ENCODE data around the gene TRIM65. TPM values are rescaled to one million over a fixed set of nuclear protein-coding genes. Genes with fewer than 3 reads are reported as not detected.
"Not testable (repeated sequence)": the region's sequence is repeated elsewhere in the genome, so short reads cannot be mapped to it uniquely, and the experiment has no call there.

Gene TRIM65
- total RNA-seq, 2 donors from 2014 or later: 8.4 to 9.9 TPM

DNA sequence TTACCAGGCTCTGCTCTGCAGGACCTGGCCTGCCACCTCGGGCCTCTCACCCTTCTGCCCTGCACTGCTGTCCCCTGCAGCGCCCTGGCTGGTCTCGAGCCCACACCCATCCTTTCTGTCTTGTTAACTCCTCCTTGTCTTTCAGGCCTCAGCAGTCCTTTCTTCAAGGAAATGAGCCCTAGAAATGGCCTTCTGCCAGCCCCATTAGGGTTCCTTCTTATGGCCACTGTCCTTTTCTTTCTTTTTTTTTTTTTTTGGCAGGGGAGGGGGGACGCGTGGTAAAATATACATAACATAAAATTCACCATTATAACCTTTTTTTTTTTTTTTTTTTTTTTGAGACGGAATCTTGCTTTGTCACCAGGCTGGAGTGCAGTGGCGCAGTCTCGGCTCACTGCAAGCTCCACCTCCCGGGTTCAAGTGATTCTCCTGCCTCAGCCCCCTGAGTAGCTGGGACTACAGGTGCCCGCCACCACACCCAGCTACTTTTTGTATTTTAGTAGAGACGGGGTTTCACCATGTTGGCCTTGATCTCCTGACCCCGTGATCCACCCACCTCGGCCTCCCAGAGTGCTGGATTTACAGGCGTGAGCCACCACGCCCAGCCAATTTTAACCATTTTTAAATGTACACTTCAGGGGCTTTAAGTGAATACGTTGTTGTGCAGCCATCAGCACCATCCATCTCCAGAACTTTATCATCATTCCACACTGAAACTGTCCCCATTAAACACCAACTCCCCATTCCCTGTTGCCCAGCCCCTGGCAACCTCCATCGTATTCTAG, 31.2 kb downstream of the TRIM65 start:
- ATAC-seq; intact Hi-C loops (cut with DNase I); DNase-seq: not testable (repeated sequence)

DNA sequence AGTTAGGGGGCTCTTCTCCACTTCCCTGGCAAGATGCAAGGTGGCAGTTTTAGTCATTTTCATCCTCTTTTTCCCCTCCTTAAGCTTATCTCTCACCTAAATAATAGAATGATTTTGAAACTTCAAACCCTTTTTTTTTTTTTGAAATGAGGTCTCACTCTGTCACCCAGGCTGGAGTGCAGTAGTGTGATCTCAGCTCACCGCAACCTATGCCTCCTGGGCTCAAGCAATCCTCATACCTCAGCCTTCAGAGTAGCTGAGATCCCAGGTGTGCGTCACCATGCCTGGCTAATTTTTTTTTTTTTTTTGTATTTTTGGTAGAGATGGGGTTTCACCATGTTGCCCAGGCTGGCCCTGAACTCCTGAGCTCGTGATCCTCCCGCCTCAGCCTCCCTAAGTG, 31.9 kb downstream of the TRIM65 start:
- DNase-seq; ATAC-seq; intact Hi-C loops (cut with DNase I): not testable (repeated sequence)

DNA sequence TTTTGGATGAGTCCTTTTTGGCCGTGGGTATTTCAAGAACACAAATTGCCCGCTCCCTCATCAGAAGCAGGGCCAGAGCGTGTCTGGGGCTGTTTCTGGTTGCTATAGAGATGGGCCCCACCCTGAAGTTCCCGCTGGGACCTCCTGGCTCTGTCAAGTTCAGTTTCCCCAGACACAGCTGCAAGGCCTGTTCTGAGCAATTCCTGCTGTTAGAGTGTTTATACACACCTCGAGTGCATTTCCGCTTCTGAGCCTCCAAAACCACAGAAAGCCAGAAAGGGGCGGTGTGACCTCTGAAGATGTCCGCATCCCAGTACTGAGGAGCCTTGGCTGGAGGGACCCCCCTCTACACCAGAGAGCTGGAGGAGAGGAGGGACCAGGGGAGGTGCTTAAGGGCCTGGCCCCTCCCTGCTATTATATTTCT, 32.3 kb downstream of the TRIM65 start:
- DNase-seq: peak; percentile 72

DNA sequence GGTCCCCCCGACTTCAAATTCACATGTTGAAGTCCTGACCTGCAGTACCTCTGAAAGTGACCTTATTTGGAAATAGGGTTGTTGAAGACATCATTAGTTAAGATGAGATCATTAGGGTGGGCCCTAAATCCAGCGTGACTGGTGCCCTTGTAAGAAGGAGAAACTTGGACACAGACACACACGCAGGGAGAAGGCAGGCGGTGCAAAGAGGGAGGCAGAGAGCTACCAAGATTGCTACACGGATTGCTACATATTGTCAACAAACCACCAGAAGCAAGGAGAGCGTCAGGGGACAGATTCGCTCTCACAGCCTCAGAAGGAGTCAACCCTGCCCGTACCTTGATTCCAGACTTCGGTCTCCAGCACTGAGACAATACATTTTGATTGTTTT, 34.8 kb downstream of the TRIM65 start:
- DNase-seq (no peak), ATAC-seq (peak in 1 of 2 donors; percentile 17)
- intact Hi-C loops (cut with DNase I): no loop called here

More for the DNA sequence above, 32.3 kb downstream of the TRIM65 start:
- intact Hi-C loops (cut with DNase I): no loop called here
- peak; percentile 79 to 90 for ATAC-seq

DNA sequence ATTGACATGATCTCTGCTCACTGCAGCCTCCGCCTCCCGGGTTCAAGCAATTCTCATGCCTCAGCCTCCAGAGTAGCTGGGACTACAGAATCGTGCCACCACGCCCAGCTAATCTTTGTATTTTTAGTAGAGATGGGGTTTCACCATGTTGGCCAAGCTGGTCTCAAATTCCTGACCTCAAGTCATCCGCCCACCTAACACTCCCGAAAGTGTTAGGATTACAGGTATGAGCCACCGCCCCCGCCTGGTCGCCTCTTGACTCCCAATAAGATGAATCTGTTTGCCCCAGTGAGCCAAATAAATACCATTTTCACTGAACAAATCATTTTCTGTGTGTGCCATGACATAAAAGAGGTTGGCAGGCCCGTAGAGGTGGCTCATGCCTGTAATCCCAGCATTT, 37.4 kb downstream of the TRIM65 start:
- DNase-seq; intact Hi-C loops (cut with DNase I); ATAC-seq: not testable (repeated sequence)

DNA sequence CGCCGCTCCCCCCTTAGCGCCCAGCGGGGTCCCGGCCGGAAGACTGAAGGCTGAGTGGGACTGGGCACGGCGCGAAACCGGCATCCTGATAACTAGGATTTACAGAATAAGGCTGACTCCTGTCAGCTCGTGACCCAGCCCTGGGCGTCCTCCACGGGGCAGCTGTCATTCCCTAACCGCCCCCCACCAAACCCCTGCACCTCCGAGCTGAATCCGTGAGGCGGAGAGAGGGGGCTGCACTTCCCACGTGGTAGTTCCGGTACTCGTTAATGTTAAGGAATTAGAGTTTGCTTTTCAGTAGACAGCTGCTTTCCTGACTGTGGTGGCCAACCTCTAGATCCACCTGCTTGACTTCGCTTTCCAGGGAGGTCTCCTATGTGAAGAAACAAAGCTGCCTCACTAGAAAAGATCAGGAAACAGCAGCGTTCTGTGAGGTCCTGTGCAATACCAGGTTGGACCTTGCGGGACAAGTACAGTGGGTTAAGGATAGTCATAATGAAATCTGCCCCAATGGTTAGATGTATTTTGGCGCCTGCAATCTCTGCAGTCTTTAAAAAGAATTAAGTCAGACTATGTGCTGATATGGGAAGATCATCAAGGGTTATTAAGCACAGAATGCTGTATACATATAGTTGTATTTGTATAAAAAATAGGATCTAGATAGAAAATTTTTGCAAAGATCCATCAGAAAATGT, 40.5 kb downstream of the TRIM65 start:
- DNase-seq (no peak), ATAC-seq (no peak)
- intact Hi-C loops (cut with DNase I): no loop called here

DNA sequence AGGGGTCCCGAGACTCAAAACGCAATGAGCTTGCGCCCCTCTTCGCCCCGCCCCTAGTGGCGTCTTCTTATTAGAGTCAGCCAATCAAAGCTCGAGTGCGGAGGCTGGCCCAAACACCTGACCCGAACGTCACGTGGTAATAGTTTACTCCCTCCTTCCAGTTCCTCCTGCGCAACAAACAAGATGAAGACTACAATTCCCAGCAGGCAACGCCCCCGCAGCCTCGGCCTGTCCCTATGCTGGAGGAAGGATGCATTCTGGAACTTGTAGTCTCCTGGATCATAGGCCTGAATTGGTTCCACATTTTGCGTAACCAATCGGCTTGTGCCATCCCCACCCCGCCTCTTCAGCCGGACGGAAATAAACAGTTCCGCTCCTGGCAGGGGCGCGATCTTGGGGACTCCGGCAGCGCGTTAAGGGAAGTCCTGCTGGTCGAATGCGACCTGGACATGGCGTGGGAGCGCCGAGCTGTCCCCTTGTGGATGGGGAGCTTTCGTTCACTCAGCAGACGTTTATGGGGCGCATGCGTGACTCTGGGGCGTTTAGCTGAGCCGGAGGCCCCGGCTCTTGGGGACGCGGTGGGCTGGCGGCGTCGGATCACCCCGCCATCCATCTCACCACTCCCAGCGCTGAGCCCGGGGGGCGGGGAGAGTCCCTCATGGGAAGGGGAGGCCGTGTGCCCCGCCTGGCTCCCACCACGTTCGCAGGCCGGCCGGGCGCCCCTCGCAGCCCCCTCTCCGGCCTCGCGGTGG, 41.3 kb downstream of the TRIM65 start, which contains the start of gene WBP2:
TSS of gene WBP2 (minus strand) at position 26 of the 752 bp plus-strand sequence. CDS start 38 bp downstream, outside the sequence.
- ATAC-seq: peak; percentile 93 to 95
- intact Hi-C loops (cut with DNase I): loop anchor here in 1 of 2 donors (2.0 kb wide), 1 partner anchor 71 kb away; the partner anchor contains the start of gene UNK
- peak; percentile 99 for DNase-seq

DNA sequence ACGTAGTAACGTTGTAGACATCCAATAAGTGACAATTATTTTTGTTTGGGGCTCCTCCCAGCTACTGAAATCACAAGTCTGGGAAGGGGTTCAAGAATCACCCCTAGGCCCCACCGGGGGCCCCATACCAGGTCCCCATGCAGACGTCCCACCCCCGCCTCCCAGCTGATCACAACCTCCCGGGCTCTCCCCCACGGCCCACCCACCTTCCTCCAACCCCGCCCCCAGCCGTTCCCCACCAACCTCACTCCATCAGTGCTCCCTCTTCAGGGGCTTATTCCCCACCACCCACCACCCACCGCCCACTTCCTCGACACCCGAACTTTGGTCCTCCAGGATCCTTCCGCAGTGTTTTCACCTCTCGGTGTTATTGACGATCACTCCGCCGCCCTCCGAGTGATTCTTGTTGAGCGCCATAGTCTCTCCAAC, 41.9 kb downstream of the TRIM65 start:
- intact Hi-C loops (cut with DNase I): loop anchor here in 1 of 2 donors (2.0 kb wide), 1 partner anchor 70 kb away; the partner anchor contains the start of gene UNK
- ATAC-seq: peak; percentile 18 to 19
- peak; percentile 61 for DNase-seq

DNA sequence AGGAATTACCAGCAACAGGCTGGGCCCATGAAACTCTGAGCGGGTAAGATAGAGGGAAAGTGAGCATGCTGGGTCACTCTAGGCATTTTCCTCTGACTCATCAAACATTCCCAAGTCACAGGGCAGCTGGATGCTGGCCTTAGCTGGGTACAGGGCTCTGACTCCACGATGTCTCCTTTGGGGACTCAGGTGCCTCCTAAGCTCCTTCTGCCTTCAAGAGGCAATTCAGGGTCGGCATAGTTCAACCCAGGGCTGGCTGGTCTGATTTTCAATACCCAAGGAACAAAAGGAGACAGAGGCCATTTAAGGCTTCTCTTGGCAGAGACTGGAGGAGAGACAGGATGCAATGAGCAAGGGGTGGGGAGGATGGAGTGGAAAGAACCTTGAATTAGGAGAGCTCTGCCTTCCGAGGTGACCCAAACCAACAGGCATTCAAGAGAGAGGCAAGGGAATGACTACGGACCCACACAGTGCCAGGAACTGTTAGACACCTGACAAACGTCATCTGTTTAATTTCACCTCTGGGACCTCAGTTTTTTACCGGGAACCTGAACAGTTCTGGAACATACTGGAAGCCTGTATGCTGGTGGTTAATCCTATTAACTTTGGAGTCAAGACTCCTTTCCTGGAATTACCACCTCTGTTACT, 42.5 kb downstream of the TRIM65 start:
- ATAC-seq (peak in 1 of 2 donors; percentile 24), DNase-seq (no peak)
- intact Hi-C loops (cut with DNase I): loop anchor here in 1 of 2 donors (2.0 kb wide), 1 partner anchor 69 kb away; the partner anchor contains the start of gene UNK

DNA sequence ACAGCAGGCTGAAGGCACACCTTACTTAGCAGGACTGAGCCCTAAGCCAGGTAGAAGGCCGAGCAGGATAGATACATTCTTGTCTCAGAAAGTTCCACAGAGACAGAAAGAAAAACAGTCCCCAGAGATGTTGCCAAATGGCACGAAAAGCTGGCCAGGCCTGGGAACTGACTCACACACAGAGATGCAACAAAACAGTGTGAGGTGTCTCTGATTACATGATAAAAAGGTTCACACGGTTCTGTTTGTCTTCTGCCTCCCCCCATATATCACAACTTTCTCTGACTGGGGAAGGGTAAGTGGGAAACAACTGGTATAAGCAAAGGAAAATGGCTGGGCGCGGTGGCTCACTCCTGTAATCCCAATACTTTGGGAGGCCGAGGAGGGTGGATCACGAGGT, 43.3 kb downstream of the TRIM65 start:
- no peak for ATAC-seq
- DNase-seq: no peak
- intact Hi-C loops (cut with DNase I): no loop called here

DNA sequence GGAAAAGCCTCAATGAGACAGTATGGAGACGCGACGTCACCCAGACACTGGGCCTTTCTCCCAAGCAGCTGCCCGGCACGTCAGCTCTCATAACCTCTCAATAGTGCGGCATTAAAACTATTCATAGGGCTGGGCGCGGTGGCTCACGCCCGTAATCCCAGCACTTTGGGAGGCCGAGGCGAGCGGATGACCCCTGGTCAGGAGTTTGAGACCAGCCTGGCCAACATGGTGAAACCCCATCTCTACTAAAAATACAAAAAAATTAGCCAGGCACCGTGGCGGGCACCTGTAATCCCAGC, 45.1 kb downstream of the TRIM65 start:
- intact Hi-C loops (cut with DNase I); ATAC-seq; DNase-seq: not testable (repeated sequence)

DNA sequence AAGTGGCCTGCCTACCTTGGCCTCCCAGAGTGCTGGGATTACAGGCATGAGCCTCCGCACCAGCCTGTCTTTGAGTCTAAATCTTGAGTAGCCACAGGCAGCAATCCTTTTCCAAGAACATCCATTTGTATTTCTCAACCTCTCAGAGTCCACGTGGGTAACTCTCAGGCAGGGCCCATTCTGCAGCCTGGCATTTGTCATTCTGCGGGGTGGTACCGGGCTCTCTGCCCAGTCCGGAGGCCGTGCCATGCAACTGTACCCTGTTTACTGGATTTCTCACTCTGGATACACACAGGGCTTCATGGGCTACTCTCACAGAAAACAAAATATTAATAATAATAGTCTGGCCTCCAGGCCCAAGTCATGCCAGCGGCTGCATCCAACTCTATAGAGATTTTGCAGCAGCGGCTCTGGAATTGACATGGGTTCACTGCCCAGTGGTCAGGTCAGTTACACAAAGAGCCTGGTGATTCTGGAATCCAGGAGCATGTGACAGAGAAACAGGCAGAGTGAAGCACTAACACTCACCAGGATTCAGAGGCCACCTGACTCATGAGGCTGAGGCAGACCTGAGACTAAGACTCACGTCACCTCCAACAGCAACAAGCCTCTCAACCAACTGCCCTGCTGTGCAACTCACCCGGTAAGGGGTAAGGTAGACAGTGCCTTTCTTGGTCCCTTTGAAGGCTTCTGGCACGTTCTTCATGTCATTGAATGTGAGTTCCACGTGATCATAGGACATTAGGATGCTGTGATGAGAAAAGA, 45.6 kb downstream of the TRIM65 start:
- DNase-seq: no peak
- ATAC-seq: no peak

DNA sequence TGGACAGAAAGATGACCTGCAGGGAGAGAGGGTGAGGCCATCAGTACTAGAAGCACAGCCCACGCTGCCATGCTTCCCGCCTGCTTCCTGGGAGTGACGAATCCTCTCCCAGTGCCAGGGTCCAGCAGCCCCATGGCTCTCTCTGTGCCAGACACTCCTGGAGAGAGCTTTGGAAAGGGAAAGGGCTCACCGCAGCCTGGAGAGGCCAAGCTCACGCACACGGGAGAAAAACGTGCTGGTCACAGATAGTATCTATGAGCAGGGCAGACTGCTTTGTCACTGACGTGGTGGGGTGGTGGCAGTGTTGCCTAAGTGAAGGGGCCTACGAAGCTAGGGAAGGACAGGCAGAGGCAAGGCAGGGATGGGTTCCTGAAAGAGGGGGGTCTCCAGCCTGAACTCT, 47.0 kb downstream of the TRIM65 start:
- no peak for DNase-seq
- ATAC-seq: peak in 1 of 2 donors; percentile 9
- intact Hi-C loops (cut with DNase I): loop anchor here in 1 of 2 donors (10.0 kb wide), 1 partner anchor 75 kb away; a partner anchor contains a TSS

More for the DNA sequence above, 45.6 kb downstream of the TRIM65 start:
- intact Hi-C loops (cut with DNase I): no loop called here

DNA sequence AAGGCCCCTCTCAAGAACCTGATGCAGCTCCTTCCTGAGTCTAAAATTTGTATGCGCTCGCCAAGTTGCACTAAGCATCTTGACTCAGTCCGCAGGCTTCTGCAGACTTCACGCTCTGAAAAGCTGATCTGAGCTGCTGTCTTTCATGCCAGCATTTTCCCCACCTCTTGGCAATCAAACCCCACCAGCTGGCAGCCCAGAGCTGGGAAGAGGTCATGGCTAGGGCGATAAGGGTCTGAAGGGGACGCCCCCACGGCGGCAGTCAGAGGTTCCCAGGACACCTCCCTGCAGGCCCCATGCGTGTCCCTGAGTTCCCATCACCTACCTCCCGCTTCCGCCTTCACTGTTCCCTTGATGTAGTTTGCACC, 47.5 kb downstream of the TRIM65 start:
- DNase-seq: no peak
- peak in 1 of 2 donors; percentile 13 for ATAC-seq
- intact Hi-C loops (cut with DNase I): loop anchor here in 1 of 2 donors (10.0 kb wide), 1 partner anchor 74 kb away; a partner anchor contains a TSS

DNA sequence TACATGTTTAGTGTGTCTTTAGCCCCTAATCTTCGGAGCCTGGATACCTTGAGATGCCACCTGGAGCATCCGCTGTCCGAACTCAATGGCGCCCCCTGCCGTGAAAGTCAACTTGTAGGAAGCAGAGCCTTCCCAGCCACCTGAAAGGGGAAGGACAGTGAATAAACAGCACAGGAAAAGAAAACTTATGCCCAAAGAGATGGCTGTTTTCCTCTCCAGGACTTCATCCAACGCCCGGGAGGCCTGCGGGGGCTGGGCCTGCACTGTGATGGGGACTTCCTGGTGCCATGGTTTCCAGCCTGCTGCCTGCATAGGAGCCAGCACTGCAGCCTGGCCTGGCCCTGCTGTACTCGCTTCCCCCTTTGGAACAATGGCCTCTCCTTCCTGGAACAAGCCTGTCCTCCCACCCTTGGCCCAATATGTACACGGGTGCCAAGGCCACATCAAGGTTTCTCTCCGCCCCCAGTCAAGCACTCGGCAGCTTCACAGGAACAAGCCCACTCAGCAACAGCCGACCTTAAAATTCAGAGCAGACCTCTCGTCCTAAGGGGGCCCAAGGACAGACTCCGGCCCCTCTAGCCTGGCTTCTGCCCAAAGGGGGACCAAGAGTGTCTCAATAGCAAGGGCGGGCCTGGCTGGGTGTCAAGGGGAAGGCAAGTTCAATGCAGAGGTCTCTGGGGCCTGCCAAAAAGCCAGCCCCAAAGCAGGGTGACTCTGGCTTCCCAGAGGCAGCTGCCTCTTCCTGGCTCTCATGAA, 48.0 kb downstream of the TRIM65 start:
- ATAC-seq: peak; percentile 25 to 35
- intact Hi-C loops (cut with DNase I): loop anchor here in 1 of 2 donors (10.0 kb wide), 1 partner anchor 74 kb away; a partner anchor contains a TSS
- DNase-seq: peak; percentile 82

DNA sequence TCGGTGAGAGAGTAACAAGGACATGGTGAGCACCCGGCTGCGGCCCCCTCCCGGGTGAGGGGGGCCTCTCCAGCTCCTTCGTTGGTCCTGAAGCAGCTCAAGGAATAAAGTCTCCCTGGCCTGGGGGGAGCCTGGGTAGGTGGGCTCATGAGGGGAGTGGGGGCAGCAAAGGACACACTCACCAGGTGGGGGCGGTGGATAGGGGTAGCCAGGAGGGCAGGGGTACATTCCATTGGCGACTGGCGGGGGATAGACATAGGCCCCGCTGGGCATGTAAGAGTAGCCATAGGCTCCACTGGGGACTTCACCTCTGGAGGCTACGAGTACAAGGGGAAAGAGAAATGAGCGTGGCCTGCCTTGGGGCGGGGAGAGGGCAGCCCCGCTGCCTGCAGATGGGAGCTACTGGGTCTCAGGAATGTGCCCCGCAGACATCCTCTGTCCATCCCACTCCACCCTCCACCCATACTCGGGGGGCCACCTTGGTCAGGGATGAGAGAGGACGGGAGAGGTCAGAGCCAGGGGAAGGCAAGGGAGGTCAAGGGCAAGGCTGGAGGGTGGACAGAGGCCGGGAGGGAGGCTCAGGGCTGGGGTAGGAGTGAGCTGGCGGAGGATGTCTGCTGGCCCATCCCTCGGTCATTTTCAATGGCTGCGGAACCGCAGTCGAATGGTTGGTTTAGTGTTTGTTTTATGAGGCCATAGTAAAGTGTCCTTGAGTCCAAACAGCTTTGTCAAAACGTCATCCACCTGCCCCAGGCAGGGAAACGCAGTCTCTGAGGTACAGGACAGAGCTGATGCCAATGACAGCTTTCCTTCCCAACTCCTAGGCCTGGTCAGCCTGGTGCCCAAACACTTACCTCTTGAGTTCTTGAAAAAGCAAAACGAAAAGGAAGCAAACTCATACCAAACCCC, 48.9 kb downstream of the TRIM65 start:
- intact Hi-C loops (cut with DNase I): loop anchor here in 1 of 2 donors (10.0 kb wide), 1 partner anchor 73 kb away; a partner anchor contains a TSS

More for the DNA sequence above, 48.9 kb downstream of the TRIM65 start:
- DNase-seq (no peak), ATAC-seq (no peak)

Measured in left cardiac atrium (tissue), 4 donors.